Measurements from ENCODE around the gene ISL2.

Gene ISL2

DNA sequence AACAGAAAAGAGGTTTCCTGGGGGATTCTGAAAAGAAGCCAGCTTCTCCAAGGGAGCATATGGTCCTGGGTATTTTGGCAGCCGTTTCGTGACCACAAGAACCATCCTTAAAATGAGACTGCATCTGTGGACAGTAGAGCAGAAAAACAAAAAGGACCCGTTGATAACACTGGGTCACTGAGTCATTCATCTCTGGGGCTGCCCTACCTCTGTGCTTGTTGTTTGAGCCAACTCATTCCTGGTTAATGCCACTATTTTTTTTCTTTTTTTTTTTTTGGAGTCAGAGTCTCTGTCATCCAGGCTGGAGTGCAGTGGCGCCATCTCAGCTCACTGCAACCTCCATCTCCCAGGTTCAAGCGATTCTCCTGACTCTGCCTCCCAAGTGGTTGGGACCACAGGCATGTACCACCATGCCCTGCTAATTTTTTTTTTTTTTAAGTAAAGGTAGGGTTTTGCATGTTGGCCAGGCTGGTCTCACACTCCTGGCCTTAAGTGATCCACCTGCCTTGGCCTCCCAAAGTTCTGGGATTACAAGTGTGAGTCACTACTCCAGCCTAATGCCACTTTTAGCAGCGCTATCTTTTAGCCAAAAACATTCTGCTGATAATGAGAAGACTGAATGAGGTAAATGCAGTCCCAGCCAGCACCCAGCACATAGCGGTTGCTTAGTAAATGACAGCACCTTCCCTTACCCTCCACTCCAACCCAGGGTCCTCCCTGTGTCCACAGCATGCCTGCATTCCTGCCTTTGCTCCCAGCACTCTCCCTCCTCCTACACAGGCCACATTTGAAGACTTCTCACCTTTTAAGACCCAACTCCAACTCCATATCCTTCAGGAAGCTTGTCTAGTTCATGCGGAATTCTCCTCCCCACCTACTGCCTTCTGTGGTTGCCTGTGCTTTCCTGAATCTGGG, 9.1 kb upstream of the ISL2 start:
- DNase-seq (ENCODE audit: low spot score), result no peak

GRCh38 chr15:76328106-76328696, 8.4 kb upstream of the ISL2 start:
- DNase-seq (ENCODE audit: low spot score), result no peak

DNA sequence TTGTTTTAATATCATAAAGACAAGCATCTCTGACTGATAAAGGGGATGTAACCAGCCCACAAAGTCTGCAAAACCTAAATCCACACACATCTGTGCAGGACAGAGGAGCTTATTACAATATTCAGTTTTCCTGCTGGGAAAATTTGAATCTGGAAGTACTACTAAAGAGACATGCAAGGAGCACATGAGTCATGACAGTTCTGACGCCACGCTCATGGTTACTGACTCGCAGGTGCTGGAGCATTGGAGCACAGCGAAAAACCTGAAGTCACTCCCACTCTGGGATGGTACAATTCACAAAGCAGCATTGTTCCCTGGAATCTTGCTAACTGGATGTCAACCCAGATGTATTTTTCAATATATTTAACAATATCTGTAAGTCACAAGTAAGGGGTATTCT, 7.6 kb upstream of the ISL2 start:
- DNase-seq (ENCODE audit: low spot score), result no peak

GRCh38 chr15:76330080-76330680, 6.4 kb upstream of the ISL2 start:
- no peak for DNase-seq (ENCODE audit: low spot score)

DNA sequence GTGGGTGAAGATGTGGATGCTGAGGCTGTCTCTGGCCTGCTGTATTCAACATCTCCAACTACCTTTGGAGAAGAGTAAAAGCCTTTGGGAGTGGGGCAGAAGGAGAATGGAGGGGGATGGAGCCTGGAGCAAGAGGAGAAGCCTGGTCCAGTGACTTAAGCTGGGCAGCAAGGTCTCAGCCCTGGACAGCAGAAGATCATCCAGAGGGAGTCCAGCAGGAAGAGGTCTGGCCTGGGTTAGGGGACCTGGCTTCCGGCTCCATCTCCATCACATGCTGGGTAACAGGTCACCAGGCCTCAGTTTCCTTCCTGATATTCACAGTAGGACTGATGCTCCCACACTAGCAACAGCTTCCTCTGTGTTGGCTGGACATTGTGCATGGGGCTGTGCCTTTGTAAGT, 3.8 kb upstream of the ISL2 start:
- DNase-seq (ENCODE audit: low spot score), result no peak

GRCh38 chr15:76333309-76333708, 3.3 kb upstream of the ISL2 start:
- no peak for DNase-seq (ENCODE audit: low spot score)

GRCh38 chr15:76333720-76334437, 2.7 kb upstream of the ISL2 start:
- no peak for DNase-seq (ENCODE audit: low spot score)

- no peak for DNase-seq (ENCODE audit: low spot score)
These were observed 1.9 kb upstream of the ISL2 start for GRCh38 chr15:76334438-76335306.

GRCh38 chr15:76335307-76336253, 993 bp upstream of the ISL2 start:
- no peak for DNase-seq (ENCODE audit: low spot score)

GRCh38 chr15:76337059-76337695, 604 bp downstream of the ISL2 start:
- DNase-seq (ENCODE audit: low spot score), result no peak

GRCh38 chr15:76337696-76338485, 1.3 kb downstream of the ISL2 start:
- no peak for DNase-seq (ENCODE audit: low spot score)

- no peak for DNase-seq (ENCODE audit: low spot score)
These were observed 2.1 kb downstream of the ISL2 start for GRCh38 chr15:76338486-76339304.

DNA sequence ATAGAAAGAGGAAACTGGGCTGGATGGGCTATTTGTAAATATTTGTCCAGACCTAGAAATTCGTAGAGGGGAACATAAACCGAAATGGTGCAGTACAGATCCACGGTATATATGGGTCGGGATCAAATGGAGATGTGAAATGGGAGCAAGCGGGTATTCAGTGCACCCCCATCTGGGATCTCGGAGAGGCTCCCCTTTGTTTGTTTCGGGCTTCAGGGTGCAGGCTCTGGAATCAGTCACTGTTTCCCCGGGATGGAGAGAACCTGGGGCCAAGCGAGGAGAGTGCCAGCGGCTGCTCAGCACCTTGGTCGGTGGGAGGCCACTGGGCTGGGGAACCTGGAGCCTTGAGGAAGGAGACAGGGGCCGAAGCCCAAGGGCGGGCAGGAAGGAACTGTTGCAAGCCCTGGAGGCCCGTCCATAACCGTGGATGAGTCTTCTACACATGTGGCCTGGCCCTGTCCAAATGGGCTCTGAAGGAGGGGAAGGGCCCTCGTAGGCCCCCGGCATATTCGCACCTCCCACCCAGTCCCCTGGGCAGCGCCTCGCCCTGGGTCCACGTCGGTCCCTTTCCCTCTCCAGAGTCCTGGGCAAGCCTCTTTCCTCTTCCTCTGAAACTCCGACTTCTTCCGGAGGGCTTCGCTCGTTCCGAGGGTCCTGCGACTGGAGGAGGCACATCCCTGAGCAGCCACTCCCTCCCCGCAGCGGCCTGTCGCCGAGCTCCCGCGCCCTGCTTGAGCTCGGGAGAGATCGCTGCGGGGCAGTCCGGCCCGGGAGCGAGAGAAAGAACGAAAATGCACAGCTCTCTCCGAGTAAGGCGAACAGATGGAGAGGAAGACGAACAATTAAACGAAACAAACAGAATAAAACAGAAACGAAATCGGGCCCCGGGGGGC, 3.0 kb downstream of the ISL2 start:
- no peak for DNase-seq (ENCODE audit: low spot score)

- DNase-seq (ENCODE audit: low spot score), result no peak
These were observed 3.7 kb downstream of the ISL2 start for GRCh38 chr15:76340198-76340802.

- no peak for DNase-seq (ENCODE audit: low spot score)
These were observed 4.3 kb downstream of the ISL2 start for GRCh38 chr15:76340803-76341365.

DNA sequence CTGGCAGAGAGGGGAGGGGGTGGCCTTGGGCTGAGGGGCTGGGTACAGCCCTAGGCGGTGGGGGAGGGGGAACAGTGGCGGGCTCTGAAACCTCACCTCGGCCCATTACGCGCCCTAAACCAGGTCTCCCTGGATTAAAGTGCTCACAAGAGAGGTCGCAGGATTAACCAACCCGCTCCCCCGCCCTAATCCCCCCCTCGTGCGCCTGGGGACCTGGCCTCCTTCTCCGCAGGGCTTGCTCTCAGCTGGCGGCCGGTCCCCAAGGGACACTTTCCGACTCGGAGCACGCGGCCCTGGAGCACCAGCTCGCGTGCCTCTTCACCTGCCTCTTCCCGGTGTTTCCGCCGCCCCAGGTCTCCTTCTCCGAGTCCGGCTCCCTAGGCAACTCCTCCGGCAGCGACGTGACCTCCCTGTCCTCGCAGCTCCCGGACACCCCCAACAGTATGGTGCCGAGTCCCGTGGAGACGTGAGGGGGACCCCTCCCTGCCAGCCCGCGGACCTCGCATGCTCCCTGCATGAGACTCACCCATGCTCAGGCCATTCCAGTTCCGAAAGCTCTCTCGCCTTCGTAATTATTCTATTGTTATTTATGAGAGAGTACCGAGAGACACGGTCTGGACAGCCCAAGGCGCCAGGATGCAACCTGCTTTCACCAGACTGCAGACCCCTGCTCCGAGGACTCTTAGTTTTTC, 4.9 kb downstream of the ISL2 start:
- DNase-seq (ENCODE audit: low spot score), result no peak
